GM18519 (cell line): ENCODE data around the gene ADAMTS10.
"Not testable (repeated sequence)": the region's sequence is repeated elsewhere in the genome, so short reads cannot be mapped to it uniquely, and the experiment has no call there.

Experiments
- ATAC-seq: cut with Tn5 transposase; IDR thresholded peaks from one replicate; pipeline ENCODE4 v1.9.1; 2021; ENCODE audit warnings: mild to moderate bottlenecking, moderate library complexity; ENCODE audit not compliant: unreplicated experiment, low FRiP score

ADAMTS10 gene

GRCh38 chr19:8566855-8567254, 43.7 kb downstream of the ADAMTS10 start:
- ATAC-seq, result no peak

DNA sequence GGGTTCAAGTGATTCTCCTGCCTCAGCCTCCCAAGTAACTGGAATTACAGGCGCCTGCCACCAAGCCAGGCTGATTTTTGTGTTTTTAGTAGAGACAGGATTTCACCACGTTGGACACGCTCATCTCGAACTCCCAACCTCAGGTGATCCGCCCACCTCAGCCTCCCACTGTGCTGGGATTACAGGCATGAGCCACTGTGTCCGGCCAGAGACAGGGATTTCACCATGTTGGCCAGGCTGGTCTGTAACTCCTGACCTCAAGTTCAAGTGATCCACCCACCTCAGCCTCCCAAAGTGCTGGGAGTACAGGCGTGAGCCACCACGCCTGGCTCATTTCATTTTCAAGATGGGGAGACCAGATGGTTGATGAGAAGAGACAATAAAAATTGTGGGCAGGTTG, 45.6 kb downstream of the ADAMTS10 start:
- ATAC-seq, result not testable (repeated sequence)

DNA sequence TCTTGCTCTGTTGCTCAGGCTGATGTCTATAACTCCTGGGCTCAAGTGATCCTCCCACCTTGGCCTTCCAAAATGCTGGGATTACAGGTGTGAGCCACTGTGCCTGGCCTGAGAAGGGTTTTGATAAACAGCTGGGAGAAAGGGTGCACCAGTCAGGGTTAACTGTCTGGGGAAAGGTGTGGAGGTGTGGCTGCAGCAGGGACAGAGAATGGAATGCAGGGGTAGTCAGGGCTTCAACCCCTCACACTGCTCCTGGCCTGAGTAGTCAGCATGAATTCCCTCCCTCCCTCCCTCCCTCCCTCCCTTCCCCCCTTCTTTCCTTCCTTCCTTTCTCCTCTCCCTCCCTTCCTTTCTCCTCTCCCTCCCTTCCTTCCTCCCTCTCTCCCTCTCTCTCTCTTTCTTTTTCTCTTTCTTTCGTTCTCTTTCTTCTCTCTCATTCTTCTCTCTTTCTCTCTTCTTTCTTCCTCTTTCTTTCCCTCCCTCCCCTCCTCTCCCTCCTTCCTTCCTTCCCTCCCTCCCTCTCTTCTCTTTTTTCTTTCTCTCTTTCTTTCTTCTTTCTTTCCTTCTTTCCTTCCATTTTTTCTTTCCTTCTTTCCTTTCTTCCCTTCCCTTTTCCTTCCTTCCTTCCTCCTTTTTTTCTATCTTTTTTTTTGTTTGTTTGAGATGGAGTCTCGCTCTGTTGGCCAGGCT, 49.3 kb downstream of the ADAMTS10 start:
- ATAC-seq, result no peak

DNA sequence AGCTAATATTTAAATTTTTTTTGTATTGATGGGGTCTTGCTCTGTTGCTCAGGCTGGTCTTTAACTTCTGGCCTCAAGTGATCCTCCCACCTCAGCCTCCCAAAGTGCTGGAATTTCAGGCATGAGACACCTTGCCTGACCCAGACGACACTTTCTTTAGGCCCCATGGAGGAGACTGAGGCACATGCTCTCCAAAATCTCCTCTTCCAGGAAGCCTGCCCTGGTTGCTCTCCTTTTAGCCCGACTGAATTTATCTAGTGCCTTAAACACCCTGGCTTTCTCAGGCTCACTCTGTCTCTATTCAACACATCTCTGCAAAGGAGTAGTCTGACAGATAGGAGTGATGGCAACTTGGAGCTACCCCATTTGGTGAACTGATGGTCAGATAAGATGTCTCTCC, 52.2 kb downstream of the ADAMTS10 start:
- ATAC-seq, result no peak

- no peak for ATAC-seq
These were observed 52.8 kb downstream of the ADAMTS10 start for GRCh38 chr19:8557642-8558238.

- not testable (repeated sequence) for ATAC-seq
These were observed 56.8 kb downstream of the ADAMTS10 start for GRCh38 chr19:8553729-8554128.

- ATAC-seq, result no peak
These were observed 57.7 kb downstream of the ADAMTS10 start for GRCh38 chr19:8552810-8553209.

DNA sequence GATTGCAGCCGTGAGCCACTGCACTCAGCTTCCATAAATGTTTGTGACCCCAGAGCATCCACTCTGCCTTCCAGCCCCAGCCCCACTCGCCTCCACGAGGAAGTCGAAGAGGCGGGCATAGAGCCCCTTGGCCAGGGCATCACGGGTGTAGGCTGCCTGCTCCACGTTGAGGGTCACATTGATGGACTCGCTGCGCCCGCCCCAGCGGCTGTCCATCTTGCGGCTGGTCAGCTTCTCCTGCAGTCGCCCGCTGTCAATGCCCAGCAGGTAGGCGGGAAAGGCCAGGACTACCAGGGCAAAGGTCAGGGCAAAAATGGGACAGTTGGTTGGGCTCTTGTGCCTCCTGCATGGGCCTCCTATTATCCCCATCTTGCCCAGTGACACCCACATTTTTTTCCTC, 60.4 kb downstream of the ADAMTS10 start:
- no peak for ATAC-seq

GRCh38 chr19:8545743-8546142, 64.8 kb downstream of the ADAMTS10 start:
- ATAC-seq, result no peak

GRCh38 chr19:8544168-8544567, 66.3 kb downstream of the ADAMTS10 start:
- no peak for ATAC-seq

GRCh38 chr19:8539621-8540149, 70.8 kb downstream of the ADAMTS10 start:
- ATAC-seq, result no peak

DNA sequence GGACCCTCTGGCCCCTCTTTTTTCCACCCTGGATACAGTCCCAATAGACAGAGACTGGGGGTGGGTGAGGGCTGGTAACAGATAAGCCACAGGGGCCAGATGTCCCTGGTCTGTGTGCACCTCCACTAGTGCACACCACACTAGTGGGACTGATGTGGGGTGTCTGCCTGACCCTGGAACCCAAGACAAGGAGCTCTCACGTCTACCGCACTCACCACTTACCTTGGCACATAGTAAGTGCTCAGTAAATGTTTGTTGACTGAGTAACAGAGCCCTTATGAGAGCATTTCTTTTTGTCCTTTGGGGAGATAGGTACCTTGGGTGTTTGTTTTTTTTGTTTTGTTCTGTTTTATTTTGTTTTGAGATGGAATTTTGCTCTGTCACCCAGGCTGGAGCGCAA, 73.4 kb downstream of the ADAMTS10 start:
- no peak for ATAC-seq

DNA sequence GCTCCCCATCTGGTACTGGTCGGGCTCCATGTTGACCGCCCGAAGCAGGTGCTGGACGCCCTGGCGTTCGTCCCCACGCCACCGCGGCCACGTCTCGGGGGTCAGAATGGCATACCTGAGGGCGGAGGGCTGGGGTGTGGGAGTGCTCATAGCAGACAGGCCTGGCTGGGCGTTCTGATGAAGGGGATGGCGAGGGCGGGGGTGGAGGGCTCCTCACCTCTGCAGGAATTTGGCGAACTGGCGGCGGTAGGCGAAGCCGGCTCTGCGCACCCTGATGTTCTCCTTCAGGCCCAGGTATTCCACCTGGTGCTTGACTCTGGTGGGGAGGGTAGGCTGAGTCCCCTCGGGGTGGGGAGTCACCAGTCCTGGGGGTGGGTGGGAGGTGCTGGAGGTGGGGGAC, 74.2 kb downstream of the ADAMTS10 start:
- ATAC-seq, result no peak

- ATAC-seq, result no peak
These were observed 78.3 kb downstream of the ADAMTS10 start for GRCh38 chr19:8532225-8532624.

- ATAC-seq, result no peak
These were observed 79.0 kb downstream of the ADAMTS10 start for GRCh38 chr19:8531470-8531869.
